DMS114 treated with DMSO at 0.1 percent for 48 hours (cell line): ENCODE measurements around the gene OR6P1.

Experiments
- DNase-seq: peaks from one replicate; lab custom pipeline; 2025; ENCODE audit not compliant: unreplicated experiment; lab: John Stamatoyannopoulos, UW

The OR6P1 gene

GRCh38 chr1:158570480-158570879 is at the start of gene OR6P1:
TSS of gene OR6P1 (minus strand) at chr1:158570580. CDS start at chr1:158563604, 6,976 bp downstream.
- DNase-seq: no peak

- DNase-seq: no peak
Observed at GRCh38 chr1:158613764-158614163, 43.4 kb upstream of the OR6P1 start.

GRCh38 chr1:158611916-158612315 is 41.5 kb upstream of the OR6P1 start:
- no peak for DNase-seq

- no peak for DNase-seq
Observed at GRCh38 chr1:158607296-158607695, 36.9 kb upstream of the OR6P1 start.

GRCh38 chr1:158604968-158605367 is 34.6 kb upstream of the OR6P1 start, which contains the start of gene OR10Z1:
TSS of gene OR10Z1 (plus strand) at chr1:158605268. CDS start at chr1:158606439, 1,171 bp downstream.
- no peak for DNase-seq

GRCh38 chr1:158600735-158601134 is 30.4 kb upstream of the OR6P1 start:
- no peak for DNase-seq

- no peak for DNase-seq
Observed at GRCh38 chr1:158586942-158587341, 16.6 kb upstream of the OR6P1 start.

- DNase-seq: no peak
Observed at GRCh38 chr1:158583962-158584361, 13.6 kb upstream of the OR6P1 start.

GRCh38 chr1:158579733-158580132 is 9.4 kb upstream of the OR6P1 start, which contains the start of gene OR10X1:
TSS of gene OR10X1 (minus strand) at chr1:158579899. CDS start at chr1:158579899, 0 bp downstream.
- DNase-seq: no peak

GRCh38 chr1:158577561-158577960 is 7.2 kb upstream of the OR6P1 start:
- DNase-seq: no peak

- DNase-seq: no peak
Observed at GRCh38 chr1:158572226-158572625, 1.8 kb upstream of the OR6P1 start.

- no peak for DNase-seq
Observed at GRCh38 chr1:158564608-158565007, 5.8 kb downstream of the OR6P1 start.

GRCh38 chr1:158563853-158564252 is 6.5 kb downstream of the OR6P1 start:
- no peak for DNase-seq

GRCh38 chr1:158559696-158560095 is 10.7 kb downstream of the OR6P1 start:
- DNase-seq: no peak

GRCh38 chr1:158554352-158554751 is 16.0 kb downstream of the OR6P1 start, which contains the start of gene OR6Y1:
TSS of gene OR6Y1 (minus strand) at chr1:158554405. CDS start at chr1:158548105, 6,300 bp downstream.
- no peak for DNase-seq

- no peak for DNase-seq
Observed at GRCh38 chr1:158552296-158552695, 18.1 kb downstream of the OR6P1 start.

GRCh38 chr1:158547533-158547932 is 22.8 kb downstream of the OR6P1 start:
- DNase-seq: no peak

GRCh38 chr1:158537609-158538008 is 32.8 kb downstream of the OR6P1 start:
- no peak for DNase-seq

- no peak for DNase-seq
Observed at GRCh38 chr1:158534496-158534895, 35.9 kb downstream of the OR6P1 start.

- DNase-seq: peak; percentile 11
Observed at GRCh38 chr1:158527190-158527815, 43.1 kb downstream of the OR6P1 start.

- no peak for DNase-seq
Observed at GRCh38 chr1:158521666-158522058, 48.7 kb downstream of the OR6P1 start.

- DNase-seq: no peak
Observed at GRCh38 chr1:158520955-158521665, 49.3 kb downstream of the OR6P1 start.
